ENCODE data around the gene TRMT11.
"Not testable (repeated sequence)": the region's sequence is repeated elsewhere in the genome, so short reads cannot be mapped to it uniquely, and the experiment has no call there.

The TRMT11 gene

GRCh38 chr6:125949069-125949468 is 37.3 kb upstream of the TRMT11 start:
- ChIA-PET CTCF (interaction anchor here (1.1 to 4.6 kb wide), 2 partner anchors 7 to 12 kb away, joined by 3 to 23 read pairs; partner anchors contain the start of gene HINT3), POLR2A (no interaction called here)
- Histone ChIP-seq H3K4me3 (ENCODE audit: control insufficient read depth in 1 of 7, extremely low read depth in 1 of 7, insufficient read depth in 4 of 7, low read depth in 2 of 7, low read length in 6 of 7) (no peak overlapping the region), H3K9me3 (ENCODE audit: control extremely low read depth in 1 of 5, control insufficient read depth in 4 of 5, insufficient read depth in 2 of 5, low read depth in 1 of 5, low read length in 4 of 5) (no peaks in the 10 kb centered on the region), H3K36me3 (ENCODE audit: control insufficient read depth in 4 of 4, insufficient read depth in 4 of 4, low read length in 3 of 4) (no peaks in the 10 kb centered on the region), H3K27me3 (replicated peaks in 2 of 5; ENCODE audit: control insufficient read depth in 4 of 5, insufficient read depth in 5 of 5, low read length in 4 of 5) (no peaks in the 10 kb centered on the region), H3K27ac (ENCODE audit: insufficient read depth in 1 of 2, low read depth in 1 of 2, low read length in 2 of 2, poor library complexity in 1 of 2, severe bottlenecking in 2 of 2) (no peak overlapping the region), H3K4me1 (ENCODE audit: control extremely low read depth in 1 of 4, control insufficient read depth in 4 of 4, insufficient read depth in 4 of 4, low read length in 3 of 4) (peaks cover 9 to 34% (median 12%) of the 10 kb centered on the region in 4 experiments)
- no peak for DNase-seq
- 100% methylated on average over 1 of the region's 2 CpGs for WGBS (ENCODE audit: insufficient coverage)

- H3K36me3 ChIP-seq (ENCODE audit: control insufficient read depth in 4 of 4, insufficient read depth in 4 of 4, low read length in 3 of 4) = no peaks in the 10 kb centered on the region
- no peak overlapping the region for H3K27ac ChIP-seq (ENCODE audit: insufficient read depth in 1 of 2, low read depth in 1 of 2, low read length in 2 of 2, poor library complexity in 1 of 2, severe bottlenecking in 2 of 2)
- no peaks in the 10 kb centered on the region for H3K27me3 ChIP-seq (replicated peaks in 2 of 5; ENCODE audit: control insufficient read depth in 4 of 5, insufficient read depth in 5 of 5, low read length in 4 of 5)
- ChIA-PET POLR2A (no interaction called here), CTCF (interaction anchor here (8.2 kb wide), 1 partner anchor 164 kb away, joined by 204 read pairs; the partner anchor contains the start of gene NCOA7)
- 89% methylated on average over 6 of the region's 6 CpGs for WGBS (ENCODE audit: insufficient coverage)
- no peak overlapping the region for H3K4me3 ChIP-seq (ENCODE audit: control insufficient read depth in 1 of 7, extremely low read depth in 1 of 7, insufficient read depth in 4 of 7, low read depth in 2 of 7, low read length in 6 of 7)
- peaks cover 0 to 21% (median 9%) of the 10 kb centered on the region in 4 experiments for H3K4me1 ChIP-seq (ENCODE audit: control extremely low read depth in 1 of 4, control insufficient read depth in 4 of 4, insufficient read depth in 4 of 4, low read length in 3 of 4)
- DNase-seq = no peak
- H3K9me3 ChIP-seq (ENCODE audit: control extremely low read depth in 1 of 5, control insufficient read depth in 4 of 5, insufficient read depth in 2 of 5, low read depth in 1 of 5, low read length in 4 of 5) = no peaks in the 10 kb centered on the region
Measured at GRCh38 chr6:125950293-125950692, 36.0 kb upstream of the TRMT11 start.

- POLR2A ChIA-PET; H3K27me3 ChIP-seq (replicated peaks in 2 of 5; ENCODE audit: control insufficient read depth in 4 of 5, insufficient read depth in 5 of 5, low read length in 4 of 5); H3K27ac ChIP-seq (ENCODE audit: insufficient read depth in 1 of 2, low read depth in 1 of 2, low read length in 2 of 2, poor library complexity in 1 of 2, severe bottlenecking in 2 of 2); DNase-seq; H3K36me3 ChIP-seq (ENCODE audit: control insufficient read depth in 4 of 4, insufficient read depth in 4 of 4, low read length in 3 of 4); H3K9me3 ChIP-seq (ENCODE audit: control extremely low read depth in 1 of 5, control insufficient read depth in 4 of 5, insufficient read depth in 2 of 5, low read depth in 1 of 5, low read length in 4 of 5); H3K4me3 ChIP-seq (ENCODE audit: control insufficient read depth in 1 of 7, extremely low read depth in 1 of 7, insufficient read depth in 4 of 7, low read depth in 2 of 7, low read length in 6 of 7): not testable (repeated sequence)
- 95% methylated on average over 4 of the region's 6 CpGs for WGBS (ENCODE audit: insufficient coverage)
- peaks cover 0 to 17% (median 7%) of the 10 kb centered on the region in 4 experiments for H3K4me1 ChIP-seq (ENCODE audit: control extremely low read depth in 1 of 4, control insufficient read depth in 4 of 4, insufficient read depth in 4 of 4, low read length in 3 of 4)
- CTCF ChIA-PET = interaction anchor here (0.8 to 8.2 kb wide), 11 partner anchors 17 to 164 kb away, joined by 3 to 204 read pairs (median 4); partner anchors contain the start of gene NCOA7
Measured at GRCh38 chr6:125950716-125951115, 35.6 kb upstream of the TRMT11 start.

GRCh38 chr6:125951323-125951722 is 35.0 kb upstream of the TRMT11 start:
- H3K9me3 ChIP-seq (ENCODE audit: control extremely low read depth in 1 of 5, control insufficient read depth in 4 of 5, insufficient read depth in 2 of 5, low read depth in 1 of 5, low read length in 4 of 5) = no peaks in the 10 kb centered on the region
- ChIA-PET POLR2A (no interaction called here), CTCF (interaction anchor here (0.7 to 10.3 kb wide), 17 partner anchors 9 to 165 kb away, joined by 3 to 204 read pairs (median 4); partner anchors contain the start of gene NCOA7)
- H3K4me1 ChIP-seq (ENCODE audit: control extremely low read depth in 1 of 4, control insufficient read depth in 4 of 4, insufficient read depth in 4 of 4, low read length in 3 of 4) = peaks cover 4 to 16% (median 8%) of the 10 kb centered on the region in 4 experiments
- DNase-seq = no peak
- no peaks in the 10 kb centered on the region for H3K36me3 ChIP-seq (ENCODE audit: control insufficient read depth in 4 of 4, insufficient read depth in 4 of 4, low read length in 3 of 4)
- H3K27me3 ChIP-seq (replicated peaks in 2 of 5; ENCODE audit: control insufficient read depth in 4 of 5, insufficient read depth in 5 of 5, low read length in 4 of 5) = no peaks in the 10 kb centered on the region
- H3K4me3 ChIP-seq (ENCODE audit: control insufficient read depth in 1 of 7, extremely low read depth in 1 of 7, insufficient read depth in 4 of 7, low read depth in 2 of 7, low read length in 6 of 7) = no peak overlapping the region
- H3K27ac ChIP-seq (ENCODE audit: insufficient read depth in 1 of 2, low read depth in 1 of 2, low read length in 2 of 2, poor library complexity in 1 of 2, severe bottlenecking in 2 of 2) = no peak overlapping the region
- WGBS (ENCODE audit: insufficient coverage) = 100% methylated on average over 1 of the region's 1 CpG

- 86% methylated on average over 5 of the region's 7 CpGs for WGBS (ENCODE audit: insufficient coverage)
- Histone ChIP-seq H3K4me3 (ENCODE audit: control insufficient read depth in 1 of 7, extremely low read depth in 1 of 7, insufficient read depth in 4 of 7, low read depth in 2 of 7, low read length in 6 of 7) (no peak overlapping the region), H3K36me3 (ENCODE audit: control insufficient read depth in 4 of 4, insufficient read depth in 4 of 4, low read length in 3 of 4) (no peaks in the 10 kb centered on the region), H3K4me1 (ENCODE audit: control extremely low read depth in 1 of 4, control insufficient read depth in 4 of 4, insufficient read depth in 4 of 4, low read length in 3 of 4) (peaks cover 7 to 20% (median 10%) of the 10 kb centered on the region in 4 experiments), H3K27ac (ENCODE audit: insufficient read depth in 1 of 2, low read depth in 1 of 2, low read length in 2 of 2, poor library complexity in 1 of 2, severe bottlenecking in 2 of 2) (no peak overlapping the region), H3K9me3 (ENCODE audit: control extremely low read depth in 1 of 5, control insufficient read depth in 4 of 5, insufficient read depth in 2 of 5, low read depth in 1 of 5, low read length in 4 of 5) (no peaks in the 10 kb centered on the region), H3K27me3 (replicated peaks in 2 of 5; ENCODE audit: control insufficient read depth in 4 of 5, insufficient read depth in 5 of 5, low read length in 4 of 5) (no peaks in the 10 kb centered on the region)
- POLR2A ChIA-PET = interaction anchor here (0.7 kb wide), 1 partner anchor 163 kb away, joined by 3 read pairs; no protein-coding TSS in a partner anchor
- peak; percentile 53 to 71 (median 67) for DNase-seq
- CTCF ChIA-PET = interaction anchor here (1.0 to 10.3 kb wide), 23 partner anchors 9 to 166 kb away, joined by 3 to 204 read pairs (median 6); partner anchors contain the start of gene NCOA7
Measured at GRCh38 chr6:125952764-125953501, 33.4 kb upstream of the TRMT11 start.

GRCh38 chr6:125953502-125953875 is 32.9 kb upstream of the TRMT11 start:
- Histone ChIP-seq H3K27me3 (replicated peaks in 2 of 5; ENCODE audit: control insufficient read depth in 4 of 5, insufficient read depth in 5 of 5, low read length in 4 of 5) (no peaks in the 10 kb centered on the region), H3K9me3 (ENCODE audit: control extremely low read depth in 1 of 5, control insufficient read depth in 4 of 5, insufficient read depth in 2 of 5, low read depth in 1 of 5, low read length in 4 of 5) (no peaks in the 10 kb centered on the region), H3K4me3 (ENCODE audit: control insufficient read depth in 1 of 7, extremely low read depth in 1 of 7, insufficient read depth in 4 of 7, low read depth in 2 of 7, low read length in 6 of 7) (no peak overlapping the region), H3K36me3 (ENCODE audit: control insufficient read depth in 4 of 4, insufficient read depth in 4 of 4, low read length in 3 of 4) (no peaks in the 10 kb centered on the region), H3K27ac (ENCODE audit: insufficient read depth in 1 of 2, low read depth in 1 of 2, low read length in 2 of 2, poor library complexity in 1 of 2, severe bottlenecking in 2 of 2) (no peak overlapping the region), H3K4me1 (ENCODE audit: control extremely low read depth in 1 of 4, control insufficient read depth in 4 of 4, insufficient read depth in 4 of 4, low read length in 3 of 4) (peaks cover 12 to 20% (median 15%) of the 10 kb centered on the region in 4 experiments)
- peak in 2 of 3 donors; percentile 22 to 35 for DNase-seq
- ChIA-PET POLR2A (no interaction called here), CTCF (interaction anchor here (1.0 to 10.3 kb wide), 22 partner anchors 10 to 167 kb away, joined by 3 to 204 read pairs (median 6); partner anchors contain the start of gene NCOA7)
- 92% methylated on average over 11 of the region's 11 CpGs for WGBS (ENCODE audit: insufficient coverage)
